Calu3 (cell line): ENCODE data around the gene PLXNB3. TPM values are rescaled to one million over a fixed set of nuclear protein-coding genes. Genes with fewer than 3 reads are reported as not detected.

Experiments used
- BruUV-seq: library from RNA; stranded (reverse); fragments of 400-500 nt; replicated peaks from 2 replicates; lab custom pipeline; 2021; lab: Mats Ljungman, UMichigan
- CTCF ChIA-PET: fragments of 300-600 bp; sonication (Branson Sonifier 250); formaldehyde crosslinking; loops from one replicate; lab custom pipeline; 2022; ENCODE audit warnings: antibody characterized with exemption; lab: Charles Lee
- DNase-seq: peaks from one replicate; pipeline ENCODE4 v3.0.0; 2022
- H3K27ac Mint-ChIP-seq: one replicate; pipeline ENCODE4 v1.8.0; 2022; ENCODE audit warnings: mixed read lengths; ENCODE audit not compliant: unreplicated experiment
- H3K27me3 Mint-ChIP-seq: one replicate; pipeline ENCODE4 v1.8.0; 2022; ENCODE audit warnings: mixed read lengths; ENCODE audit not compliant: unreplicated experiment
- H3K36me3 Mint-ChIP-seq: one replicate; pipeline ENCODE4 v1.8.0; 2022; ENCODE audit warnings: mild to moderate bottlenecking, moderate library complexity, mixed read lengths; ENCODE audit not compliant: insufficient read depth, unreplicated experiment
- H3K4me1 Mint-ChIP-seq: one replicate; pipeline ENCODE4 v1.8.0; 2022; ENCODE audit warnings: mild to moderate bottlenecking, low read depth, mixed read lengths; ENCODE audit not compliant: unreplicated experiment
- H3K4me3 Mint-ChIP-seq: one replicate; pipeline ENCODE4 v1.8.0; 2022; ENCODE audit warnings: mild to moderate bottlenecking, low read depth, moderate library complexity, mixed read lengths; ENCODE audit not compliant: unreplicated experiment
- H3K9me3 Mint-ChIP-seq: one replicate; pipeline ENCODE4 v1.8.0; 2022; ENCODE audit warnings: low read depth, mixed read lengths; ENCODE audit not compliant: unreplicated experiment
- CTCF ChIP-seq: fragments of 200-600 bp; IDR thresholded peaks from one replicate; pipeline ENCODE4 v1.8.0; 2022; ENCODE audit warnings: antibody characterized with exemption; ENCODE audit not compliant: unreplicated experiment
- intact Hi-C: fragments of 100-400 bp; cut with micrococcal nuclease; formaldehyde crosslinking; loops from one replicate; pipeline ENCODE4 v1.10.0; 2022; ENCODE audit not compliant: unreplicated experiment
- total RNA-seq: library from RNA; stranded (reverse); gene quantifications from 2 replicates; pipeline ENCODE4 v1.2.3, GENCODE V29; 2022

PLXNB3 gene
- total RNA-seq, 1 experiment from 2014 or later, result 37.5 TPM

GRCh38 chrX:153797415-153798015 is 33.5 kb downstream of the PLXNB3 start:
- no peaks in the 10 kb centered on the region for H3K9me3 Mint-ChIP-seq
- CTCF ChIA-PET, result no interaction called here
- no TSS peak for BruUV-seq
- no peak overlapping the region for H3K4me3 Mint-ChIP-seq
- H3K27me3 Mint-ChIP-seq, result peaks cover 4% of the 10 kb centered on the region
- H3K27ac Mint-ChIP-seq, result no peak overlapping the region
- TF ChIP-seq CTCF, result no peak
- DNase-seq, result no peak
- H3K4me1 Mint-ChIP-seq, result peaks cover 14% of the 10 kb centered on the region
- peaks cover 73% of the 10 kb centered on the region for H3K36me3 Mint-ChIP-seq
- intact Hi-C loops, result no loop called here

- DNase-seq, result no peak
- no peaks in the 10 kb centered on the region for H3K9me3 Mint-ChIP-seq
- no peak for TF ChIP-seq CTCF
- H3K4me1 Mint-ChIP-seq, result peaks cover 7% of the 10 kb centered on the region
- intact Hi-C loops, result no loop called here
- peaks cover 61% of the 10 kb centered on the region for H3K36me3 Mint-ChIP-seq
- BruUV-seq, result no TSS peak
- peaks cover 14% of the 10 kb centered on the region for H3K27me3 Mint-ChIP-seq
- CTCF ChIA-PET, result no interaction called here
- no peak overlapping the region for H3K4me3 Mint-ChIP-seq
- H3K27ac Mint-ChIP-seq, result peak overlapping the region; percentile 58
These were observed 35.3 kb downstream of the PLXNB3 start for GRCh38 chrX:153799326-153799725.

- Mint-ChIP-seq H3K36me3 (peaks cover 52% of the 10 kb centered on the region), H3K9me3 (no peaks in the 10 kb centered on the region), H3K4me3 (no peak overlapping the region), H3K4me1 (peaks cover 7% of the 10 kb centered on the region), H3K27me3 (peaks cover 17% of the 10 kb centered on the region), H3K27ac (peak overlapping the region; percentile 58)
- TF ChIP-seq CTCF, result no peak
- no peak for DNase-seq
- no TSS peak for BruUV-seq
- CTCF ChIA-PET, result no interaction called here
- intact Hi-C loops, result no loop called here
These were observed 36.2 kb downstream of the PLXNB3 start for GRCh38 chrX:153800177-153800722.

- intact Hi-C loops, result no loop called here
- CTCF ChIA-PET, result no interaction called here
- BruUV-seq, result no TSS peak
- Mint-ChIP-seq H3K4me1 (peaks cover 7% of the 10 kb centered on the region), H3K9me3 (no peaks in the 10 kb centered on the region), H3K27me3 (peaks cover 22% of the 10 kb centered on the region), H3K36me3 (peaks cover 47% of the 10 kb centered on the region), H3K4me3 (no peak overlapping the region), H3K27ac (no peak overlapping the region)
- no peak for DNase-seq
- no peak for TF ChIP-seq CTCF
These were observed 36.7 kb downstream of the PLXNB3 start for GRCh38 chrX:153800746-153801145.
